Thoracic aorta (tissue), 2 donors: Measurements from ENCODE around the gene SPATA33. TPM values are rescaled to one million over a fixed set of nuclear protein-coding genes. Genes with fewer than 3 reads are reported as not detected.
A peak's percentile ranks its signal among the peaks of the same experiment; 100 is the strongest.
"Not testable (repeated sequence)": the region's sequence is repeated elsewhere in the genome, so short reads cannot be mapped to it uniquely, and the experiment has no call there.

Source experiments
- ATAC-seq: fragments of 150-250 bp; one replicate; pipeline ENCODE4 v1.8.0; 2017; ENCODE audit warnings: low read depth; ENCODE audit not compliant: insufficient number of reproducible peaks, low FRiP score
- DNase-seq: peaks from one replicate; pipeline ENCODE4 v3.0.0-alpha.2; 2020; ENCODE audit warnings: low spot score
- H3K27ac ChIP-seq, 2 donors: fragments of 200-600 bp; sonication (generic); 1 replicate in 1 of 2; 2 replicates in 1 of 2; pipeline ENCODE4 v1.5.1; 2016; ENCODE audit warnings: mild to moderate bottlenecking in 2 of 2, moderate library complexity in 2 of 2
- H3K27me3 ChIP-seq: fragments of 200-600 bp; sonication (generic); replicated peaks from 2 replicates; pipeline ENCODE4 v1.6.0; 2016; ENCODE audit warnings: mild to moderate bottlenecking; ENCODE audit not compliant: insufficient read depth
- H3K36me3 ChIP-seq: fragments of 200-600 bp; sonication (generic); one replicate; pipeline ENCODE4 v1.5.1; 2016
- H3K4me1 ChIP-seq, 2 donors: fragments of 200-600 bp; sonication (generic); 1 replicate in 1 of 2; 2 replicates in 1 of 2; pipeline versions ENCODE4 v1.5.1 to v1.6.0; 2016; ENCODE audit warnings: low read depth in 2 of 2, mild to moderate bottlenecking in 1 of 2; ENCODE audit not compliant: control insufficient read depth in 1 of 2
- H3K4me3 ChIP-seq: fragments of 200-600 bp; sonication (generic); 2 replicates; pipeline ENCODE4 v1.5.1; 2016; ENCODE audit warnings: mild to moderate bottlenecking
- H3K9me3 ChIP-seq: fragments of 200-600 bp; sonication (generic); 2 replicates; pipeline ENCODE4 v1.5.1; 2016
- total RNA-seq, 2 donors: library from RNA; depleted of rRNA; stranded (reverse); fragments of >200 nt; gene quantifications; one replicate each; pipeline versions ENCODE4 v1.1.0 to v1.2.3, GENCODE V29; 2016
- TF ChIP-seq, protein P1 (sequence below): fragments of 200-600 bp; sonication (generic); IDR thresholded peaks from one replicate; pipeline ENCODE4 v1.5.1; 2019; ENCODE audit warnings: antibody characterized with exemption

Gene SPATA33
- total RNA-seq, 2 donors from 2014 or later = 3.2 to 3.9 TPM

DNA sequence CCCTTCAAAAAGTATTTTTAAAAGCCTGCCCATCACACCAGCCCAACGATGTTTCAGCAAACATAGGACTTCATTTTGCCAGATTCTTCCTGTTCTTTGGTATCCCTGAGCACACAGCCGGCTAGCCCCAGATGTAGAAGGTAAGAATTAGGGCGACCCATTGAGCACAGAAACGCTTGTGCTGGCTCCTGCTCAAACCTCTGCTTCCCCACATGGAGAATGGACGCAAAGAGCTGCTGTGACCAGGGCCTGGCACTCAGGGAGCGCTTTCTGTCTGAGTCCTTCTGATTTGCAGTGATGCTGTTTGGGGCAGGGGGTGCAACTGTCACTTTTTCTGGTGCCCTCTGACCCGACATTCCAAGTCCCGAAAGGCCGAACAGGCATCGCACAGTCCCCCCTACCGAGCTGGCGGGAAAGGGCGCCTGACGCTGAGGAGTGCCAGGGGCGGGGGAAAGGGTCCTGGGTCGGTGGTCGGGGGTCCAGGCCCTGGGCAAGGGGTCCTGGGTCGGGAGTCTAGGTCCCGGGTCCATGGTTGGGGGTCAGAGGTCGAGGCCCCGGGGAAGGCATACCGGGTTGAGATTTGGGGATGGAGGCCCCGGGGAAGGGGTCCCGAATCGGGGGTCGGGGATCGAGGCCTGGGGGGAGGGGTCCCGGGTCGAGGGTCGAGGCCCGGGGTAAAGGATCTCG lies 1.1 kb upstream of the SPATA33 start:
- DNase-seq (no peak), ATAC-seq (no peak)
- Histone ChIP-seq H3K4me1 (peaks cover 15 to 24% of the 10 kb centered on the region in 2 donors), H3K27me3 (no peaks in the 10 kb centered on the region), H3K4me3 (peak overlapping the region; percentile 100), H3K36me3 (peaks cover 7% of the 10 kb centered on the region), H3K9me3 (no peaks in the 10 kb centered on the region), H3K27ac (peak overlapping the region; percentile 66 to 75)
- TF ChIP-seq, protein P1, sequence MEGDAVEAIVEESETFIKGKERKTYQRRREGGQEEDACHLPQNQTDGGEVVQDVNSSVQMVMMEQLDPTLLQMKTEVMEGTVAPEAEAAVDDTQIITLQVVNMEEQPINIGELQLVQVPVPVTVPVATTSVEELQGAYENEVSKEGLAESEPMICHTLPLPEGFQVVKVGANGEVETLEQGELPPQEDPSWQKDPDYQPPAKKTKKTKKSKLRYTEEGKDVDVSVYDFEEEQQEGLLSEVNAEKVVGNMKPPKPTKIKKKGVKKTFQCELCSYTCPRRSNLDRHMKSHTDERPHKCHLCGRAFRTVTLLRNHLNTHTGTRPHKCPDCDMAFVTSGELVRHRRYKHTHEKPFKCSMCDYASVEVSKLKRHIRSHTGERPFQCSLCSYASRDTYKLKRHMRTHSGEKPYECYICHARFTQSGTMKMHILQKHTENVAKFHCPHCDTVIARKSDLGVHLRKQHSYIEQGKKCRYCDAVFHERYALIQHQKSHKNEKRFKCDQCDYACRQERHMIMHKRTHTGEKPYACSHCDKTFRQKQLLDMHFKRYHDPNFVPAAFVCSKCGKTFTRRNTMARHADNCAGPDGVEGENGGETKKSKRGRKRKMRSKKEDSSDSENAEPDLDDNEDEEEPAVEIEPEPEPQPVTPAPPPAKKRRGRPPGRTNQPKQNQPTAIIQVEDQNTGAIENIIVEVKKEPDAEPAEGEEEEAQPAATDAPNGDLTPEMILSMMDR = no peak

DNA sequence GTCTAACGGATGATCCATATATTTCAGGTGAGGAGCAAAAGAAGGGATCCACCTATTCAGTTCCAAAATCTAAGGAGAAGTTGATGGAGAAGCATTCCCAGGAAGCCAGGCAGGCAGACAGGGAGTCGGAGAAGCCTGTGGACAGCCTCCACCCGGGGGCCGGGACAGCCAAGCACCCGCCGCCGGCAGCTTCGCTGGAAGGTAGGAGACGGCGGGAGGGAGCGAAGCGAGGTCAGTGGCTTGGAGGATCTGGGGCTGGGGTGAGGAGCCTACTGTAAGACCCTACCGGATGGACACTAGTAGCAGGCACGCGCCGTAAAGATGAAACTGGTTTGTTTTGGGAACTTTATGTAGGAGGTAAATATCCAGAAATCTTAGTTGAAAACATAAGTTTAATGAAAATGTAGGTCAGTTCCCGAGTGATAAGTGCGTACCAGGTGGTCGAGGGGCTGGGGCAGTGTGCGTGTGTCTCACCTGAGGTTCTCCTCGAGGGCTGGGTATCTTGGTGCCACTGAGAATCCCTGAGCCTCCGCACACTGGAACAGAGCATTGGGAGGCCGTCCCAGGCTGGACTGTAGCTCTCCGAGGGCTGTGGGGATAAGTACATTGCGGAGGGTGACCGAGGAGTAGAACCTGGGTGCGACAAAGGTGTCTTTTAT lies 714 bp downstream of the SPATA33 start:
- no peaks in the 10 kb centered on the region for H3K27me3 ChIP-seq
- no peaks in the 10 kb centered on the region for H3K36me3 ChIP-seq
- no peaks in the 10 kb centered on the region for H3K9me3 ChIP-seq
- peak overlapping the region; percentile 66 to 75 for H3K27ac ChIP-seq
- TF ChIP-seq, protein P1 = no peak
- H3K4me1 ChIP-seq = peaks cover 15 to 24% of the 10 kb centered on the region in 2 donors
- ATAC-seq (no peak), DNase-seq (no peak)
- H3K4me3 ChIP-seq = peak overlapping the region; percentile 100

DNA sequence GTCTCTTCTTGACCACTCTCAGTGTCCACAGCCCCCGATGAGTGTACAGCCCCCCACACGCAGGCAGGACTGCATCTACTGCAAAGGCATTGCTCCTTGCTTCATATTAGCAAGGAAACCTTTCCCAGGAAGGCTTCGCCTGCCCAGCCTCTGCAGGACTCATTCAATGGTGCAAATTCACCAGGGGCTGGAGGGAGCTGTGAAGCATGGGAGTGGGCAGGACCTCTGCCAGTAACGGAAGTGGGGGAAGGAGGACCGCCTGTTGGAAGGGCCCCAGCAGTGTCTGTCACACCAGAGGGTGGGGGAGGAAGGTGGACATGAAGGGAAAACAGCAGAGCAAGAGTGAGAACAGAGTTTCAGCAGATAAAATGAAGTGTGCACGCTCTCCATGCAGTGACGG lies 2.5 kb downstream of the SPATA33 start:
- peaks cover 15 to 24% of the 10 kb centered on the region in 2 donors for H3K4me1 ChIP-seq
- H3K9me3 ChIP-seq = no peaks in the 10 kb centered on the region
- H3K4me3 ChIP-seq = no peak overlapping the region
- H3K27ac ChIP-seq = no peak overlapping the region
- no peaks in the 10 kb centered on the region for H3K27me3 ChIP-seq
- no peaks in the 10 kb centered on the region for H3K36me3 ChIP-seq
- DNase-seq (no peak), ATAC-seq (no peak)
- TF ChIP-seq, protein P1 = no peak

DNA sequence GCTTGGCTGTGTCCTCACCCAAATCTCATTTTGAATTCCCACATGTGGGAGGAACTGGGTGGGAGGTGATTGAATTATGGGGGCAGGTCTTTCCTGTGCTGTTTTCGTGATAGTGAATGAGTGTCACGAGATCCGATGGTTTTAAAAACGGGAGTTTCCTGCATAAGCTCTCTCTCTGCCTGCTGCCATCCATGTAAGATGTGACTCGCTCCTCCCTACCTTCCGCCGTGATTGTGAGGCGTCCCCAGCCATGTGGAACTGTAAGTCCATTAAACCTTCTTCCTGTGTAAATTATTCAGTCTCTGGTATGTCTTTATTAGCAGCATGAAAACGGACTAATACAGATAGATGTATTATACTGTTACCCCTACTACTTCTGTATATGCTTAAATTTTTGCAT lies 3.6 kb downstream of the SPATA33 start:
- TF ChIP-seq, protein P1 = no peak
- DNase-seq (no peak), ATAC-seq (no peak)
- Histone ChIP-seq H3K9me3 (no peaks in the 10 kb centered on the region), H3K36me3 (no peaks in the 10 kb centered on the region), H3K4me1 (peaks cover 15 to 22% of the 10 kb centered on the region in 2 donors), H3K27ac (no peak overlapping the region), H3K4me3 (no peak overlapping the region), H3K27me3 (no peaks in the 10 kb centered on the region)

DNA sequence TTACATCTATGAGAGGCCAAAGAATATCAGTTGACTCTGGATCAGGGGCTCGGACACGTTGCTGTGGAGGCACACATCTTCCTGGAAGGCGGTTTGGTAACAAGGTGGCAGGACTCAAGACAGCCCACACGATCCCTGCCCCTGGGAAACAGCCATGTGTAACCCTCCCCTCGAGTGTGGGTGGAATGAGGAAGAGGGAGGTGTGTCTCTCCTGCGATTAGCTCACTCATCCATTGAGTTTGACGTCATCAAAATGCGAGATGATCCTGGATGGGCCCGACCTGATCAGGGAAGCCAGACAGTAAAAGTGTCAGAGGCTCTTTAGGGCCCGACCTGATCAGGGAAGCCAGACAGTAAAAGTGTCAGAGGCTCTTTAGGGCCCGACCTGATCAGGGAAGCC lies 6.6 kb downstream of the SPATA33 start:
- not testable (repeated sequence) for H3K4me3 ChIP-seq, DNase-seq, H3K9me3 ChIP-seq, H3K27me3 ChIP-seq, H3K4me1 ChIP-seq, H3K27ac ChIP-seq, ATAC-seq, H3K36me3 ChIP-seq

DNA sequence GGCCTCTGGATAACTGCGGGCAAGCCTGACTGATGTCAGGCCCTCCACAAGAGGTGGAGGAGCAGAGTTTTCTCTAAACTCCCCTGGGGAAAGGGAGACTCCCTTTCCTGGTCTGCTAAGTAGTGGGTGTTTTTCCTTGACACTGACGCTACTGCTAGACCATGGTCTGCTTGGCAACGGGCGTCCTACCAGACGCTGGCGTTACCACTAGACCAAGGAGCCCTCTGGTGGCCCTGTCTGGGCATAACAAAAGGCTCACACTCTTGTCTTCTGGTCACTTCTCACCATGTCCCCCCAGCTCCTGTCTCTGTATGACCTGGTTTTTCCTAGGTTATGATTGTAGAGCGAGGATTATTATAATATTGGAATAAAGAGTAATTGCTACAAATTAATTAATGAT lies 9.4 kb downstream of the SPATA33 start:
- ATAC-seq, H3K4me3 ChIP-seq, H3K9me3 ChIP-seq, DNase-seq, H3K27ac ChIP-seq, H3K27me3 ChIP-seq, H3K4me1 ChIP-seq, H3K36me3 ChIP-seq: not testable (repeated sequence)
